ENCODE measurements around the gene MISP. TPM values are rescaled to one million over a fixed set of nuclear protein-coding genes. Genes with fewer than 3 reads are reported as not detected.

Gene MISP
- total RNA-seq, 1 donor from 2014 or later = not detected

DNA sequence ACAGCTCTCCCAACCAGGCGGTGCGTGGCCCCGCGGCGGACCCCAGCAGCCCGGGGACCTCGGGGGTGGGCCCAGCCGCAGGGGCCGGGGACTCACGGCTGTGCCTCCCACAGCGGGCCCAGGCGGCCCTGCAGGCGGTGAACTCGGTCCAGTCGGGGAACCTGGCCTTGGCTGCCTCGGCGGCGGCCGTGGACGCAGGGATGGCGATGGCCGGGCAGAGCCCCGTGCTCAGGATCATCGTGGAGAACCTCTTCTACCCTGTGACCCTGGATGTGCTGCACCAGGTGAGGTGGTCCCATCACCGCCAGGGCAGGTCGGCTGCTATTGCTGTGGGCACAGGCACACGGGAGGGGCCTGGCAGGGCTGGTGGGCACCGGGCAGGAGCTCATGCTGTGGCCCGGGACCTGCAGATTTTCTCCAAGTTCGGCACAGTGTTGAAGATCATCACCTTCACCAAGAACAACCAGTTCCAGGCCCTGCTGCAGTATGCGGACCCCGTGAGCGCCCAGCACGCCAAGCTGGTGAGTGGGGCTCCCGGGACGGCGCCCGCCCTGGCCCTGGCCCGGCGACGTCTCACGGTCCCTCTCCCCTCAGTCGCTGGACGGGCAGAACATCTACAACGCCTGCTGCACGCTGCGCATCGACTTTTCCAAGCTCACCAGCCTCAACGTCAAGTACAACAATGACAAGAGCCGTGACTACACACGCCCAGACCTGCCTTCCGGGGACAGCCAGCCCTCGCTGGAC lies 53.7 kb downstream of the MISP start:
- peaks cover 13% of the 10 kb centered on the region for H3K27me3 Mint-ChIP-seq (ENCODE audit: low read depth)
- H3K9me3 Mint-ChIP-seq = no peaks in the 10 kb centered on the region
- no peak for DNase-seq (ENCODE audit: low read depth, low spot score)
- no peak overlapping the region for H3K27ac Mint-ChIP-seq (ENCODE audit: unreplicated experiment)
- H3K4me1 Mint-ChIP-seq = peaks cover 31% of the 10 kb centered on the region
- TF ChIP-seq, protein P1, sequence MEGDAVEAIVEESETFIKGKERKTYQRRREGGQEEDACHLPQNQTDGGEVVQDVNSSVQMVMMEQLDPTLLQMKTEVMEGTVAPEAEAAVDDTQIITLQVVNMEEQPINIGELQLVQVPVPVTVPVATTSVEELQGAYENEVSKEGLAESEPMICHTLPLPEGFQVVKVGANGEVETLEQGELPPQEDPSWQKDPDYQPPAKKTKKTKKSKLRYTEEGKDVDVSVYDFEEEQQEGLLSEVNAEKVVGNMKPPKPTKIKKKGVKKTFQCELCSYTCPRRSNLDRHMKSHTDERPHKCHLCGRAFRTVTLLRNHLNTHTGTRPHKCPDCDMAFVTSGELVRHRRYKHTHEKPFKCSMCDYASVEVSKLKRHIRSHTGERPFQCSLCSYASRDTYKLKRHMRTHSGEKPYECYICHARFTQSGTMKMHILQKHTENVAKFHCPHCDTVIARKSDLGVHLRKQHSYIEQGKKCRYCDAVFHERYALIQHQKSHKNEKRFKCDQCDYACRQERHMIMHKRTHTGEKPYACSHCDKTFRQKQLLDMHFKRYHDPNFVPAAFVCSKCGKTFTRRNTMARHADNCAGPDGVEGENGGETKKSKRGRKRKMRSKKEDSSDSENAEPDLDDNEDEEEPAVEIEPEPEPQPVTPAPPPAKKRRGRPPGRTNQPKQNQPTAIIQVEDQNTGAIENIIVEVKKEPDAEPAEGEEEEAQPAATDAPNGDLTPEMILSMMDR (conservative IDR thresholded peaks at IDR 0.05) = no peak
- H3K4me3 Mint-ChIP-seq = no peak overlapping the region
- peaks cover 25% of the 10 kb centered on the region for H3K36me3 Mint-ChIP-seq (ENCODE audit: low read depth)

DNA sequence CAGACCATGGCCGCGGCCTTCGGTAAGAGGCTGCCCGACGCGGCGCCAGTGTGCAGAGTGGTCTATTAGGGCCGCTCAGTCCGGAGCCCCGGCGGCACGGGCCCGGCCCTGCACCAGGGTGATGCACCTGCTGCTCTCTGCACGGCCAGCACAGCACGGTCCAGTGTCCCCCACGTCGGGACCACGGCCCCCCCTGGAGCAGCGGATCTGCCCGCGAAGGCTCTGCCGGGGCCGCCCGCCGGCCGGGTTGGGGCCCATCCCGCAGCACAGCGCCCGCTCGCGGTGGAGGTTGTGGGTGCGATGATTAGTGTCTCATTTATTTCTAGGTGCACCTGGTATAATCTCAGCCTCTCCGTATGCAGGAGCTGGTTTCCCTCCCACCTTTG lies 54.2 kb downstream of the MISP start:
- peaks cover 12% of the 10 kb centered on the region for H3K27me3 Mint-ChIP-seq (ENCODE audit: low read depth)
- H3K4me1 Mint-ChIP-seq = peaks cover 25% of the 10 kb centered on the region
- H3K9me3 Mint-ChIP-seq = no peaks in the 10 kb centered on the region
- peak overlapping the region; percentile 56 for H3K4me3 Mint-ChIP-seq
- no peak overlapping the region for H3K27ac Mint-ChIP-seq (ENCODE audit: unreplicated experiment)
- no peak for DNase-seq (ENCODE audit: low read depth, low spot score)
- peaks cover 27% of the 10 kb centered on the region for H3K36me3 Mint-ChIP-seq (ENCODE audit: low read depth)
- TF ChIP-seq, protein P1 (conservative IDR thresholded peaks at IDR 0.05) = no peak

DNA sequence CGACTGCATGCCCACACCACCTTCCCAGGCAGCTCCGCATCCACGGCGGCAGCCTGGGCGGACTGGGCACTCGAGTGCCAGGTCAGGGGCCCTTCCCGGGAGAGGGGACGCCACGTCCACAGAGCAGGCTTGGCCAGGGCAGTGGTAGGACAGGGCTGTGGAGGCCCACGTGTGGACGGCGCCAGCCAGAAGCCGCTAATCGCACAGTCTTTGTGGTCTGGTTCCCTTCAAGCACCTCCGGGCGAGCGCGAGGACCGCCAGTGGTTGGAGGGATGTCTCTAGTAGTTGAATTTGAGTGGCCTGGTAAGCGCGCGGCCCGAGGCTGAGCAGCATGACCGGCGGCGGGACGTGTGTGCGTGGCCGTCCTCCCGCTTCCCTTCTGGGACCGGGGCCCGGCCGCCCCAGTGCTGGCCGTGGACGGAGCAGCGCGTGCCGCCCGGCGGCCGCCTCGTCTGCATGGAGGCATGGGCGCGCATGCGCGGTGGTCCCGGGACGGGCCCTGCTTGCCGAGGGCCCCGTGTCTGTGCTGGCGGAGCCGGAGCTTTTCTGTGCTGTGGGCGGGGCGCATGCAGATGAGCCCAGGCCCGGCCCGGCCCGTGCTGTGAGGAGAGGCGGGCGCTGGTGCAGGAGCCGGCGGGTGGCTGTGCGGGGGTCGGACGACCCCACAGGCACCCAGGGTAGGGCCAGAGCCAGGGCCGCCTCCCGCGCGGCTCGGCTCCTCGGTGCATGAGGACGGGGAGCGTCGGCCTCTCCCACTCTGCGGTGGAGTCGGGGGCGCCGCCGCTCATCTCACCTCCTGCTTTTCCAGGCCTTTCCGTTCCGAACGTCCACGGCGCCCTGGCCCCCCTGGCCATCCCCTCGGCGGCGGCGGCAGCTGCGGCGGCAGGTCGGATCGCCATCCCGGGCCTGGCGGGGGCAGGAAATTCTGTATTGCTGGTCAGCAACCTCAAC lies 55.0 kb downstream of the MISP start:
- Mint-ChIP-seq H3K27ac (ENCODE audit: unreplicated experiment) (no peak overlapping the region), H3K4me3 (peak overlapping the region; percentile 56), H3K36me3 (ENCODE audit: low read depth) (peaks cover 25% of the 10 kb centered on the region), H3K9me3 (no peaks in the 10 kb centered on the region), H3K27me3 (ENCODE audit: low read depth) (peaks cover 12% of the 10 kb centered on the region), H3K4me1 (peaks cover 19% of the 10 kb centered on the region)
- DNase-seq (ENCODE audit: low read depth, low spot score) = no peak
- TF ChIP-seq, protein P1 (conservative IDR thresholded peaks at IDR 0.05) = no peak

DNA sequence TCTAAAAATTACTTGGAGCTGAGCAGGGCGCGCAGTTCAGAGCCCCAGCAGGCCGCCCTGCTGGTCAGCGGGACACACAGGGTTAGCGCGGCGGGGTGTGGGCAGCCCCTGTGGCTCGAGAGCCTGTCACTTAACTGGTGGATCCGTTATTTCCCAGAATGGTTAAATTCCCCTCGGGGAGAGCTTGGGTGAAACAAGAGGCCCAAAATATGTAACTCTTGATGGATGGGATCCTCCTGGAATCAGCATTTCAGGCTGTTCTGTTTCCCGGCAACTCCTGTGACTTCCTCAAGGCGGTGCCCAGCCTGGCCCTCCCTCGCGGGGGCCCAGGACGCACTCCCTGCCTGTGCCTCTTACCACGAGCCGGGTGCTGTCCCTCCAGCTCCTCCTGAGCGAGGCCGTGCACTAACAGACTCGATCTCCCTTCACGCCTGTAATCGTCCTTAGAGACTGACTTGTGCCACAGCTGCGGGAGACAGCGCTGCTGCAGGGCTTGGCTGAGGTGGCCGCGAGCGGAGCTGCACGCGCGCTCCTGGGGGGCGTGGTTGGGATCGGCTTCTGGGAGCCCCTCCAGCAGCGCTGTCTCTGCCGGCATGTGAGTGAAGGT lies 56.0 kb downstream of the MISP start:
- TF ChIP-seq, protein P1 (conservative IDR thresholded peaks at IDR 0.05) = no peak
- Mint-ChIP-seq H3K27ac (ENCODE audit: unreplicated experiment) (no peak overlapping the region), H3K4me3 (peak overlapping the region; percentile 77), H3K9me3 (no peaks in the 10 kb centered on the region), H3K27me3 (ENCODE audit: low read depth) (peaks cover 17% of the 10 kb centered on the region), H3K36me3 (ENCODE audit: low read depth) (peaks cover 32% of the 10 kb centered on the region), H3K4me1 (peaks cover 16% of the 10 kb centered on the region)
- DNase-seq (ENCODE audit: low read depth, low spot score) = no peak

DNA sequence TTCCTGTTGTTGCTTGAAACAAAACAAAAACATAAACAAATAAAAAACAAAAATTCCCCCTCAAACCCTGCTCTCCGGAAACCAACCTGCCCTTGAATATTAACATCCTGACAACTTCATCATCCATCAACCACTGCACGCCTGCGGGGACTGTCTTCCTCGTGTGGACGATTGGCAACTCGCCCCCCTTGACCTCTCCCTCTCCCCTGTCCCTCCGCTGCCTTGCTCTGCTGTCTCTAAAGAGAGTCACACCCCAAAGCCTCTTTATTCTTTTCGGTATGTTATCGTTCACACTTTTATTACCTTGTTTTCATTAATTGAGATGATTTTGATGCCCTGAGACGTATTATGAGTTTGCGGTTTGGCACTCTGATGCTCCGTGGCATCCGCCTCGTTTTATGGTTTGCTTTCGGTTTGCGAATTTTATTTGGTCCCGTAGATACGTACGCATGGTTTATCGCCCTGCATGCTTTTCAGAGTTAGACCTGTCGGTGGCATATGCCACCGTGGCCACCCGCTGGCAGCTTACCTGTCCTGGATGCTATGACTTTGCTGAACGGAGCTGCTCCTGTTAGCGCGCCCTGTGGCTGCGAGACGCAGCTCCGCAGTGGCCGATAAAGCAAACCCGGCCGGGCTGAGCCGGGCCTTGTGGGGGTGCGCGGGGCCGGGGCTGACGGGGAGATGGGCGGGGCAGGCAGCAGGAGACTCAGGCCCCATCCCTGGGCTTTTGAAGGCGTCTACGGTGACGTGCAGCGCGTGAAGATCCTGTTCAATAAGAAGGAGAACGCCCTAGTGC lies 56.9 kb downstream of the MISP start:
- peaks cover 7% of the 10 kb centered on the region for H3K4me1 Mint-ChIP-seq
- no peaks in the 10 kb centered on the region for H3K9me3 Mint-ChIP-seq
- DNase-seq (ENCODE audit: low read depth, low spot score) = no peak
- peaks cover 13% of the 10 kb centered on the region for H3K27me3 Mint-ChIP-seq (ENCODE audit: low read depth)
- H3K27ac Mint-ChIP-seq (ENCODE audit: unreplicated experiment) = no peak overlapping the region
- peak overlapping the region; percentile 75 for H3K4me3 Mint-ChIP-seq
- TF ChIP-seq, protein P1 (conservative IDR thresholded peaks at IDR 0.05) = no peak
- peaks cover 29% of the 10 kb centered on the region for H3K36me3 Mint-ChIP-seq (ENCODE audit: low read depth)
